CD4-positive, alpha-beta T cell (primary cell): Measurements from ENCODE around the gene DPH1. TPM values are rescaled to one million over a fixed set of nuclear protein-coding genes. Genes with fewer than 3 reads are reported as not detected.

Source experiments
- ATAC-seq: fragments of 200-7000 bp; cut with Tn5 transposase; one replicate; pipeline ENCODE4 v1.10.0; 2022; ENCODE audit warnings: mild to moderate bottlenecking; ENCODE audit not compliant: poor library complexity
- CTCF ChIA-PET: fragments of 350-600 bp; sonication (Branson Sonifier 250); formaldehyde crosslinking; loops from one replicate; lab custom pipeline; 2021; ENCODE audit warnings: antibody characterized with exemption, inconsistent platforms; lab: Charles Lee
- POLR2A ChIA-PET: fragments of 350-600 bp; sonication (Branson Sonifier 250); formaldehyde crosslinking; loops from one replicate; lab custom pipeline; 2021; ENCODE audit warnings: antibody characterized with exemption, inconsistent platforms; lab: Charles Lee
- DNase-seq, 14 experiments: peaks; one replicate each; pipeline ENCODE4 v3.0.0-alpha.2; 2013 to 2020; ENCODE audit warnings: mixed read lengths in 2 of 14
- H3K27ac ChIP-seq, 2 donors: one replicate each; pipeline versions ENCODE4 v1.5.1 to v1.7.0; 2013; ENCODE audit warnings: low read length in 2 of 2, low read depth in 1 of 2, mild to moderate bottlenecking in 1 of 2
- H3K27me3 ChIP-seq, 2 experiments: 1 replicate in 1 of 2; 2 replicates in 1 of 2; pipeline versions ENCODE4 v1.6.1 to v1.7.0; 2013; ENCODE audit warnings: low read length in 2 of 2, control low read depth in 1 of 2, mild to moderate bottlenecking in 1 of 2, moderate library complexity in 1 of 2; ENCODE audit not compliant: insufficient read depth in 2 of 2, control insufficient read depth in 1 of 2
- H3K36me3 ChIP-seq: one replicate; pipeline ENCODE4 v1.6.1; 2013; ENCODE audit warnings: low read length, control low read depth; ENCODE audit not compliant: insufficient read depth
- H3K4me1 ChIP-seq: one replicate; pipeline ENCODE4 v1.6.1; 2013; ENCODE audit warnings: low read length, control low read depth; ENCODE audit not compliant: insufficient read depth
- H3K4me3 ChIP-seq: one replicate; pipeline ENCODE4 v1.5.1; 2013; ENCODE audit warnings: mild to moderate bottlenecking, low read length, moderate library complexity
- H3K9me3 ChIP-seq, 2 experiments: 1 replicate in 1 of 2; 2 replicates in 1 of 2; pipeline versions ENCODE4 v1.6.1 to v1.7.0; 2013; ENCODE audit warnings: low read length in 2 of 2, mild to moderate bottlenecking in 2 of 2, control low read depth in 1 of 2, moderate library complexity in 1 of 2; ENCODE audit not compliant: control insufficient read depth in 1 of 2, insufficient read depth in 1 of 2
- H3K27ac Mint-ChIP-seq: one replicate; pipeline ENCODE4 v1.8.0; 2020; ENCODE audit warnings: mixed read lengths
- H3K27me3 Mint-ChIP-seq: one replicate; pipeline ENCODE4 v1.8.0; 2021; ENCODE audit warnings: mixed read lengths
- H3K36me3 Mint-ChIP-seq: one replicate; pipeline ENCODE4 v1.8.0; 2021; ENCODE audit warnings: low read depth, mixed read lengths
- H3K4me1 Mint-ChIP-seq: one replicate; pipeline ENCODE4 v1.8.0; 2021; ENCODE audit warnings: low read depth, mixed read lengths
- H3K4me3 Mint-ChIP-seq: one replicate; pipeline ENCODE4 v1.8.0; 2020; ENCODE audit warnings: mild to moderate bottlenecking, mixed read lengths
- H3K9me3 Mint-ChIP-seq: one replicate; pipeline ENCODE4 v1.8.0; 2020; ENCODE audit warnings: mixed read lengths
- CTCF ChIP-seq: fragments of 200-600 bp; IDR thresholded peaks from one replicate; pipeline ENCODE4 v1.8.0; 2022; ENCODE audit warnings: antibody characterized with exemption, mild to moderate bottlenecking
- intact Hi-C, 2 experiments: fragments of 100-400 bp; cut with DNase I in 1 of 2; cut with micrococcal nuclease in 1 of 2; formaldehyde crosslinking; loops; one replicate each; pipeline versions ENCODE4 v1.15.1 to v1.9.0; 2023 to 2025; cut with DNase I, micrococcal nuclease
- total RNA-seq, 174 experiments: library from RNA in 2 of 174; stranded (reverse) in 2 of 174; gene quantifications; one replicate each; pipeline ENCODE4 v1.2.3 and lab custom pipeline; 2021 to 2026

The DPH1 gene
- total RNA-seq, 2 experiments from 2014 or later: 96.4 to 101 TPM

DNA sequence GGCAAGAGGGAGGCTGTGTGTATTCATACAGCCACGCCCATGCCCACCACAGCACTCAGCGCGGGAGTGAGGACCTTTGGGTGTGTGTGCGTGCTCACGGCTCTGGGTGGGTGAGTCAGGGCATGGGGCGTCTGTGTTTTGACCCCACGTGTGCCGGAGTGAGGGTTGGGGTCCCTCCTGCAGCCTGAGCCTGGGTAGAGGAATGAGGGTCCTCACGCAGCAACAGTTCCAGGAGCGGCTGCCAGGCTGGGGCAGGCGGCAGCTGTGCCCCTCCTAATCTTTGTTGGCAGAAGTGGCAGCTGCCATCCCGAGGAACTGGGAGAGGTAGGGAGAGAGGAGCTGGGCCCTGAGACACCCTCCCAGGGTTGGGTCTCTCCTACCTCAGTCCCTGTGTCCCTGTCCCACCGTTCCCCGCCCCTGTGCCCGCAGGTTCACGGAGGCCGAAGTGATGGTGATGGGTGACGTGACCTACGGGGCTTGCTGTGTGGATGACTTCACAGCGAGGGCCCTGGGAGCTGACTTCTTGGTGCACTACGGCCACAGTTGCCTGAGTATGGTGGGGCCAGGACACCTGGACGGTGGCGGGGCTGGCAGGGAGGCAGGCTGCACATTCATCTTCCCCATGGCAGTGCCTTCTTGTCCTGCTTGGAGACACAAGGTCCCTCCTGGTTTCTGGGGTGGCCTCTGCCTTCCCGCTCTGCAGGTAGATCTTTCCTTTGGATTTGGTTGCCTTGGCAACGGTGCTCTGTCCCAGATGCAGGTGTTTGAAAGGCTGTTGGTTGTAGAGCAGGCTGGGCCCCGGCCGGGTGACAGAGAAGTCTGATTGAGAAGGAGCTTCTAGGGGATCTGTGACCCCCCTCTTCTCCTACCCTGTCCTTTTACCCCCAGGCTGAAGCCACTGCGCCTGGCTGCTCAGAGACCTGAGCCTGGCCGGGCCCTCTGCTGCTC, 5.9 kb downstream of the DPH1 start:
- intact Hi-C loops: no loop called here
- POLR2A ChIA-PET: no interaction called here

GRCh38 chr17:2037155-2037554, 7.2 kb downstream of the DPH1 start:
- Histone ChIP-seq H3K4me1 (peaks cover 18% of the 10 kb centered on the region), H3K9me3 (no peaks in the 10 kb centered on the region), H3K4me3 (no peak overlapping the region), H3K27me3 (no peaks in the 10 kb centered on the region), H3K36me3 (peaks cover 47% of the 10 kb centered on the region), H3K27ac (no peak overlapping the region)
- ChIA-PET CTCF (no interaction called here), POLR2A (no interaction called here)
- intact Hi-C loops: no loop called here
- H3K4me1 Mint-ChIP-seq: peaks cover 21% of the 10 kb centered on the region
- no peak overlapping the region for H3K27ac Mint-ChIP-seq
- DNase-seq: no peak
- no peak overlapping the region for H3K4me3 Mint-ChIP-seq
- peaks cover 52% of the 10 kb centered on the region for H3K36me3 Mint-ChIP-seq
- H3K27me3 Mint-ChIP-seq: no peaks in the 10 kb centered on the region
- TF ChIP-seq CTCF: no peak
- H3K9me3 Mint-ChIP-seq: no peaks in the 10 kb centered on the region
- no peak for ATAC-seq

More for the DNA sequence above, 5.9 kb downstream of the DPH1 start:
- CTCF ChIA-PET: no interaction called here
- Histone ChIP-seq H3K36me3 (peaks cover 47% of the 10 kb centered on the region), H3K4me3 (no peak overlapping the region), H3K9me3 (no peaks in the 10 kb centered on the region), H3K27me3 (no peaks in the 10 kb centered on the region), H3K27ac (no peak overlapping the region), H3K4me1 (peaks cover 22% of the 10 kb centered on the region)
- no peaks in the 10 kb centered on the region for H3K27me3 Mint-ChIP-seq
- ATAC-seq (no peak), DNase-seq (no peak)
- no peaks in the 10 kb centered on the region for H3K9me3 Mint-ChIP-seq
- H3K4me1 Mint-ChIP-seq: peaks cover 20% of the 10 kb centered on the region
- TF ChIP-seq CTCF: no peak
- no peak overlapping the region for H3K27ac Mint-ChIP-seq
- no peak overlapping the region for H3K4me3 Mint-ChIP-seq
- peaks cover 48% of the 10 kb centered on the region for H3K36me3 Mint-ChIP-seq

- no peaks in the 10 kb centered on the region for H3K9me3 Mint-ChIP-seq
- ChIA-PET CTCF (interaction anchor here (1.1 to 1.6 kb wide), 2 partner anchors 15 to 204 kb away, joined by 3 to 4 read pairs; partner anchors contain the start of gene RTN4RL1), POLR2A (interaction anchor here (1.0 to 1.2 kb wide), 3 partner anchors 10 to 356 kb away, joined by 3 to 6 read pairs (median 3); partner anchors contain the start of gene DPH1)
- H3K27me3 Mint-ChIP-seq: no peaks in the 10 kb centered on the region
- H3K36me3 ChIP-seq: peaks cover 57% of the 10 kb centered on the region
- no peak for TF ChIP-seq CTCF
- H3K9me3 ChIP-seq: no peaks in the 10 kb centered on the region
- H3K4me1 Mint-ChIP-seq: peaks cover 23% of the 10 kb centered on the region
- intact Hi-C loops: loop anchor here (2.0 to 10.0 kb wide), 9 partner anchors 16 to 476 kb away; partner anchors contain the start of genes MNT (in 1 of the 2), PITPNA (in 1 of the 2), PRPF8 (in 1 of the 2) and RTN4RL1 (in 1 of the 2)
- DNase-seq (no peak), ATAC-seq (no peak)
- H3K4me3 ChIP-seq: no peak overlapping the region
- H3K36me3 Mint-ChIP-seq: peaks cover 55% of the 10 kb centered on the region
- H3K27me3 ChIP-seq: no peaks in the 10 kb centered on the region
- peak overlapping the region; percentile 86 for H3K27ac Mint-ChIP-seq
- H3K4me1 ChIP-seq: peaks cover 29% of the 10 kb centered on the region
- peak overlapping the region; percentile 71 for H3K4me3 Mint-ChIP-seq
- no peak overlapping the region for H3K27ac ChIP-seq
Measured at GRCh38 chr17:2040219-2040827, 10.4 kb downstream of the DPH1 start.
